SU-DHL-6 (cell line): ENCODE measurements around the gene STARD3NL.

Experiments
- EZH2phosphoT487 ChIP-seq: fragments of 200-600 bp; sonication (generic), shearing (Covaris generic); conservative IDR thresholded peaks from 2 replicates; pipeline ENCODE4 v1.6.1; 2018; ENCODE audit warnings: mild to moderate bottlenecking, antibody characterized with exemption, low read length, moderate library complexity, mixed read lengths
- TF ChIP-seq, protein P1 (sequence below): fragments of 200-600 bp; sonication (generic); IDR thresholded peaks from one replicate; pipeline ENCODE4 v1.5.1; 2017; ENCODE audit warnings: antibody characterized with exemption, mild to moderate bottlenecking, low read length, moderate library complexity; ENCODE audit not compliant: insufficient read depth, poor library complexity, severe bottlenecking

DNA sequence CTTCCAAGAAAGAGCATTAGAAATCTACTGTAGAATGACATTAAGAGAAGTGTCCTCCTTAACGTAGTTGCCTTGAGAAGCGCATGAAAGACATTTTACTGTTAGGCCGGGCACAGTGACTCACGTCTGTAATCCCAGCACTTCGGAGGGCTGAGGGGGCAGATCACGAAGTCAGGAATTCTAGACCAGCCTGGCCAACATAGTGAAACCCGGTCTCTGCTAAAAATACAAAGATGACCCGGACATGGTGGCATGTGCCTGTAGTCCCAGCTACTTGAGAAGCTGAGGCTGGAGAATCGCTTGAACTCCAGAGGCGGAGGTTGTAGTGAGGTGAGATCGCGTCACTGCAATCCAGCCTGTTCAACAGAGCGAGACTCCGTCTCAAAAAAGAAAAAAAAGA, 66.5 kb downstream of the STARD3NL start:
- TF ChIP-seq, protein P1, sequence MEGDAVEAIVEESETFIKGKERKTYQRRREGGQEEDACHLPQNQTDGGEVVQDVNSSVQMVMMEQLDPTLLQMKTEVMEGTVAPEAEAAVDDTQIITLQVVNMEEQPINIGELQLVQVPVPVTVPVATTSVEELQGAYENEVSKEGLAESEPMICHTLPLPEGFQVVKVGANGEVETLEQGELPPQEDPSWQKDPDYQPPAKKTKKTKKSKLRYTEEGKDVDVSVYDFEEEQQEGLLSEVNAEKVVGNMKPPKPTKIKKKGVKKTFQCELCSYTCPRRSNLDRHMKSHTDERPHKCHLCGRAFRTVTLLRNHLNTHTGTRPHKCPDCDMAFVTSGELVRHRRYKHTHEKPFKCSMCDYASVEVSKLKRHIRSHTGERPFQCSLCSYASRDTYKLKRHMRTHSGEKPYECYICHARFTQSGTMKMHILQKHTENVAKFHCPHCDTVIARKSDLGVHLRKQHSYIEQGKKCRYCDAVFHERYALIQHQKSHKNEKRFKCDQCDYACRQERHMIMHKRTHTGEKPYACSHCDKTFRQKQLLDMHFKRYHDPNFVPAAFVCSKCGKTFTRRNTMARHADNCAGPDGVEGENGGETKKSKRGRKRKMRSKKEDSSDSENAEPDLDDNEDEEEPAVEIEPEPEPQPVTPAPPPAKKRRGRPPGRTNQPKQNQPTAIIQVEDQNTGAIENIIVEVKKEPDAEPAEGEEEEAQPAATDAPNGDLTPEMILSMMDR, result no peak
- no peak for TF ChIP-seq EZH2phosphoT487
